ENCODE measurements around the gene BCR. TPM values are rescaled to one million over a fixed set of nuclear protein-coding genes. Genes with fewer than 3 reads are reported as not detected.

Gene BCR
- total RNA-seq, 2 experiments from 2014 or later, result 42.2 to 51.3 TPM

GRCh38 chr22:23257889-23258825, 77.8 kb downstream of the BCR start:
- H3K4me2 ChIP-seq (ENCODE audit: low read length), result no peak overlapping the region
- no peaks in the 10 kb centered on the region for H3K9me2 ChIP-seq (ENCODE audit: insufficient read depth, low read length)
- no peak for DNase-seq (ENCODE audit: low spot score)
- H3K36me3 ChIP-seq (ENCODE audit: insufficient read depth, low read length), result peaks cover 41% of the 10 kb centered on the region
- H3K9me3 ChIP-seq (ENCODE audit: low read length), result no peaks in the 10 kb centered on the region
- no peak overlapping the region for H3K4me3 ChIP-seq (ENCODE audit: low read depth, low read length, poor library complexity, severe bottlenecking)
- no peaks in the 10 kb centered on the region for H3K79me2 ChIP-seq (ENCODE audit: insufficient read depth, low read depth, low read length)
- ChIA-PET POLR2A (no interaction called here), CTCF (ENCODE audit: unreplicated experiment) (no interaction called here)
- H3K4me1 ChIP-seq (ENCODE audit: insufficient read depth, low read length, poor library complexity, severe bottlenecking), result peaks cover 20% of the 10 kb centered on the region
- H2AFZ ChIP-seq (ENCODE audit: low read length), result no peak overlapping the region
- intact Hi-C loops (cut with micrococcal nuclease; ENCODE audit: unreplicated experiment), result no loop called here
- H3K27ac ChIP-seq (ENCODE audit: low read depth, low read length, poor library complexity, severe bottlenecking), result no peak overlapping the region
- BruUV-seq (replicated peaks), result no TSS peak
- TF ChIP-seq EZH2phosphoT487 (IDR thresholded peaks at IDR 0.05; ENCODE audit: borderline replicate concordance, low read depth, low read length), result no peak
- no peak for TF ChIP-seq CTCF (conservative IDR thresholded peaks at IDR 0.05; ENCODE audit: low read length)
- no peaks in the 10 kb centered on the region for H4K20me1 ChIP-seq (ENCODE audit: insufficient read depth, low read length)

- BruUV-seq (replicated peaks), result no TSS peak
- H3K4me1 ChIP-seq (ENCODE audit: insufficient read depth, low read length, poor library complexity, severe bottlenecking), result peaks cover 27% of the 10 kb centered on the region
- ChIA-PET POLR2A (interaction anchor here (0.7 kb wide), 1 partner anchor 9 kb away, joined by 3 read pairs; no protein-coding TSS in a partner anchor), CTCF (ENCODE audit: unreplicated experiment) (no interaction called here)
- no peaks in the 10 kb centered on the region for H3K79me2 ChIP-seq (ENCODE audit: insufficient read depth, low read depth, low read length)
- no peak for DNase-seq (ENCODE audit: low spot score)
- H3K36me3 ChIP-seq (ENCODE audit: insufficient read depth, low read length), result peaks cover 45% of the 10 kb centered on the region
- TF ChIP-seq EZH2phosphoT487 (IDR thresholded peaks at IDR 0.05; ENCODE audit: borderline replicate concordance, low read depth, low read length) (no peak), CTCF (conservative IDR thresholded peaks at IDR 0.05; ENCODE audit: low read length) (no peak)
- H2AFZ ChIP-seq (ENCODE audit: low read length), result no peak overlapping the region
- intact Hi-C loops (cut with micrococcal nuclease; ENCODE audit: unreplicated experiment), result no loop called here
- H4K20me1 ChIP-seq (ENCODE audit: insufficient read depth, low read length), result no peaks in the 10 kb centered on the region
- no peak overlapping the region for H3K4me3 ChIP-seq (ENCODE audit: low read depth, low read length, poor library complexity, severe bottlenecking)
- no peak overlapping the region for H3K4me2 ChIP-seq (ENCODE audit: low read length)
- H3K9me3 ChIP-seq (ENCODE audit: low read length), result no peaks in the 10 kb centered on the region
- H3K9me2 ChIP-seq (ENCODE audit: insufficient read depth, low read length), result no peaks in the 10 kb centered on the region
- H3K27ac ChIP-seq (ENCODE audit: low read depth, low read length, poor library complexity, severe bottlenecking), result no peak overlapping the region
These were observed 78.5 kb downstream of the BCR start for GRCh38 chr22:23258826-23259170.
